Suprapubic skin (tissue), 4 donors: ENCODE results near the gene RMC1.

ENCODE experiments used
- EP300 ChIP-seq: sonication (generic); formaldehyde crosslinking; IDR thresholded peaks from one replicate; pipeline ENCODE4 v1.6.1; 2017; ENCODE audit warnings: antibody characterized with exemption
- POLR2A ChIP-seq, 2 donors: fragments of 450-650 bp; IDR thresholded peaks; one replicate each; pipeline ENCODE4 v1.6.1; 2017; ENCODE audit warnings: antibody characterized with exemption in 2 of 2, mild to moderate bottlenecking in 2 of 2, moderate library complexity in 2 of 2
- POLR2AphosphoS5 ChIP-seq, 3 donors: sonication (generic); formaldehyde crosslinking; IDR thresholded peaks; one replicate each; pipeline ENCODE4 v1.6.1; 2017; ENCODE audit warnings: antibody characterized with exemption in 3 of 3
- TF ChIP-seq, protein P1 (sequence below), 2 donors: fragments of 200-600 bp in 1 of 2; fragments of 450-650 bp in 1 of 2; sonication (generic) in 1 of 2; IDR thresholded peaks; one replicate each; pipeline ENCODE4 v1.5.1; 2016 to 2019; ENCODE audit warnings: antibody characterized with exemption in 2 of 2, mild to moderate bottlenecking in 1 of 2, moderate library complexity in 1 of 2

DNA sequence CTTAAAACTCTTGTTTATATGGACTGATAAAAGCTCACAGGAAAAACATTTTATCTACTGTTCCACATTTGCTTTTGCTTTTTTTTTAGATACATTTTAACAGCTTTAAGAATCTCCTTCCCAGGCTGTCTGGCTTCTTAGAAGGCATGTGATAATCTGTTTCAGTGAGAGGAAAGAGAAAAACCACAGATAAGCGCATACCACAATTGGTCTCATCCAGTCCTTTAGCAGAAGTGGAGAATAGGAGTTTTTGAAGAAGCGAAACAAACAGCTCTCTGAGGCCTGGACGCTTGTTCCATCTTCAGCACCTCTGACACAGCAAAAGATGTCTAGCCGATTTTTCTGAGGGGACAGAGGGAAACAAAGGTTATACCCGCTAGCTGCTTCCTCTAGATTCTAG, 37.6 kb downstream of the RMC1 start:
- TF ChIP-seq, protein P1, sequence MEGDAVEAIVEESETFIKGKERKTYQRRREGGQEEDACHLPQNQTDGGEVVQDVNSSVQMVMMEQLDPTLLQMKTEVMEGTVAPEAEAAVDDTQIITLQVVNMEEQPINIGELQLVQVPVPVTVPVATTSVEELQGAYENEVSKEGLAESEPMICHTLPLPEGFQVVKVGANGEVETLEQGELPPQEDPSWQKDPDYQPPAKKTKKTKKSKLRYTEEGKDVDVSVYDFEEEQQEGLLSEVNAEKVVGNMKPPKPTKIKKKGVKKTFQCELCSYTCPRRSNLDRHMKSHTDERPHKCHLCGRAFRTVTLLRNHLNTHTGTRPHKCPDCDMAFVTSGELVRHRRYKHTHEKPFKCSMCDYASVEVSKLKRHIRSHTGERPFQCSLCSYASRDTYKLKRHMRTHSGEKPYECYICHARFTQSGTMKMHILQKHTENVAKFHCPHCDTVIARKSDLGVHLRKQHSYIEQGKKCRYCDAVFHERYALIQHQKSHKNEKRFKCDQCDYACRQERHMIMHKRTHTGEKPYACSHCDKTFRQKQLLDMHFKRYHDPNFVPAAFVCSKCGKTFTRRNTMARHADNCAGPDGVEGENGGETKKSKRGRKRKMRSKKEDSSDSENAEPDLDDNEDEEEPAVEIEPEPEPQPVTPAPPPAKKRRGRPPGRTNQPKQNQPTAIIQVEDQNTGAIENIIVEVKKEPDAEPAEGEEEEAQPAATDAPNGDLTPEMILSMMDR (IDR thresholded peaks at IDR 0.05) = no peak
- TF ChIP-seq POLR2A (IDR thresholded peaks at IDR 0.05) = no peak
- no peak for TF ChIP-seq POLR2AphosphoS5 (IDR thresholded peaks at IDR 0.05)
- TF ChIP-seq EP300 = no peak
